CD4-positive, alpha-beta T cell treated with Interleukin-6 for 4 hours (primary cell): ENCODE results near the gene POMT1.
"Not testable (repeated sequence)": the region's sequence is repeated elsewhere in the genome, so short reads cannot be mapped to it uniquely, and the experiment has no call there.

ENCODE experiments used
- DNase-seq: peaks from one replicate; pipeline ENCODE4 v3.0.0-alpha.2; 2020; ENCODE audit warnings: mixed read lengths

Gene POMT1

DNA sequence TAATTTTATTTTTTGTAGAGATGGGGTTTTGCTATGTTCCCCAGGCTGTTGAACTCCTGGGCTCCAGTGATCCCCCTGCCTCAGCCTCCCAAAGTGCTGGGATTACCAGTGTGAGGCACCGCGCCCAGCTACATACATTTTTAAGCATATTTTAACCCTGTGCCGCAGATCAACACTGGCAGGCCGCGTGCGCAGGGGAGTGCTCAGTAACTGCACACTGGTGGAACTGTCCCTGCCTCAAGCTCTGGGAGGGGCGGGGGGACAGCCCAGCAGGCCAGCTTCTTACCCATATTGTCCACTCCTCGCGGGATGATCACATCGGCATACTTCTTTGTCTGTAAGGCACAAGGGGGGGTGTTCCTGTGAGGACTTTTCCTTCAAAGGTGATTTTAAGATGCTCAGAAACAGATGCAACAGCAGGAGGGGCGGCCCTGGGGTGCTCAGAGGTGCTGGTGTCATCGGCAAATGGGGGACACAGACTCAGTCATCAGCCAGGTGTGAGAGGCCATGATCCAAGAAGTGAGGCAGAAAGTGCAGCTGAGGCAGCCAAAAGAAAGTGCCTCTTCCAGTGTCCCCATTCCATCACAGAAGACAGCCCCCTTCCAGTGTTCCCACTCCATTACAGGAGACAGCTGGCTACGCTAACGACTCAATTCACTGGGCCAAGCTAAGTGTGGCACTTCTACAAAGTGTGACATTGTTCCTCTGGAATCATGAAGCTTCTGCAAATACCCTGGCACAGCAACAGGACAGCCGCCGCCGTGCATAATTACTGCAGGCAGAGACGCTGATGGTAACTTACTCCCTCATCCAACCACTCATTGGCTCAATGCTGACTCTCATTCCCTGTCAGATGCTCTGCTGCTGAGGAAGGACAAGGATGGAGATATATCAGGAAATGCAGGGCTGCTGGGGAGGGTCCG is 23.2 kb downstream of the POMT1 start:
- no peak for DNase-seq

DNA sequence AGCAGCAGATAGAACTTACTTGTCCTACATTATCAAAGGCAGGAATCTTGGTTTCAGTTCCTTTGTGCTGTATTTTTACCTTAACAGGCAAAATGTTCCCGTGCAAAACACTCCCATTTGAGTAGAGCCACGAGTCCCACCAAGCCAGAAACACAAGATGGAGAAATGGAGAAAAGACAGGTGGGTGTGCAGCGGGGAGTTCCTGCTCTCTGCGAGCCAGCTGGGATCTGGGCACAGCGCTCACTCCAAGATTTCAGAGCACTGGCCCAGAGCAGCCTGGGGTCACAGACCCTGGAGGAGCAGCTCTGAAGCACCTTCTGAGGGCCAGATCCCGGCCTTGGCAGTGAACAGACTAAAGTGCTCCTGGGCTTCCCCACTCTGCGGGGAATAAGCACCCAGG is 25.5 kb downstream of the POMT1 start:
- no peak for DNase-seq

DNA sequence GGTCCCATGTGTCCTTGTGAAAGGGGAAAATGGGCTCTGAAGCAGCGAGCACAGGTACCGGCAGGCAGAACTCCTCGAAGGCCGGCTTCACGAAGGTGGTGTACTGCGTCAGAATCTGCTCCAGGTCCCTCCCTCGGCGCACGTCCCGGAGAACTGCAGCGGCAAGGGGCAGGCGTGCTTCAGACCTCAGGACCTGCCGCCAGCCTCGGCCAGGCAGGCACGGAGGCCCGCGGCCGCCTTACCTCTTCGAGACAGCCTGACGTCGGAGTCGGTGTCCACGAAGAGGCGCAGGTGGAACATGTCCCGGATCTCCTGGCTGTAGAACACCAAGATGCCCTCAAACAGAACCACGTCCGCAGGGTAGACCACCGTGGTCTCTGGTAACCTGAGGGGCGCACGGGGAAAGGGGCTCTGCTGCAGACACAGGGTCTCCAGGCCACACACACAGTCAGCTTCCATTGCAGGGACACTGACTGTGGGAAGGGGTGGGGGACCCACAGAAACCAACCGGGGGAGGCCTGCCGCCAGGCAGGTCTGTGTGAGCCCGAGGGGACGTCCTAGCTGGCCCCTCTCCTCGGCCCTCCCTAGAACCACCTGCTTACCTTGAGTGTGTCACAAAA is 26.3 kb downstream of the POMT1 start:
- no peak for DNase-seq

DNA sequence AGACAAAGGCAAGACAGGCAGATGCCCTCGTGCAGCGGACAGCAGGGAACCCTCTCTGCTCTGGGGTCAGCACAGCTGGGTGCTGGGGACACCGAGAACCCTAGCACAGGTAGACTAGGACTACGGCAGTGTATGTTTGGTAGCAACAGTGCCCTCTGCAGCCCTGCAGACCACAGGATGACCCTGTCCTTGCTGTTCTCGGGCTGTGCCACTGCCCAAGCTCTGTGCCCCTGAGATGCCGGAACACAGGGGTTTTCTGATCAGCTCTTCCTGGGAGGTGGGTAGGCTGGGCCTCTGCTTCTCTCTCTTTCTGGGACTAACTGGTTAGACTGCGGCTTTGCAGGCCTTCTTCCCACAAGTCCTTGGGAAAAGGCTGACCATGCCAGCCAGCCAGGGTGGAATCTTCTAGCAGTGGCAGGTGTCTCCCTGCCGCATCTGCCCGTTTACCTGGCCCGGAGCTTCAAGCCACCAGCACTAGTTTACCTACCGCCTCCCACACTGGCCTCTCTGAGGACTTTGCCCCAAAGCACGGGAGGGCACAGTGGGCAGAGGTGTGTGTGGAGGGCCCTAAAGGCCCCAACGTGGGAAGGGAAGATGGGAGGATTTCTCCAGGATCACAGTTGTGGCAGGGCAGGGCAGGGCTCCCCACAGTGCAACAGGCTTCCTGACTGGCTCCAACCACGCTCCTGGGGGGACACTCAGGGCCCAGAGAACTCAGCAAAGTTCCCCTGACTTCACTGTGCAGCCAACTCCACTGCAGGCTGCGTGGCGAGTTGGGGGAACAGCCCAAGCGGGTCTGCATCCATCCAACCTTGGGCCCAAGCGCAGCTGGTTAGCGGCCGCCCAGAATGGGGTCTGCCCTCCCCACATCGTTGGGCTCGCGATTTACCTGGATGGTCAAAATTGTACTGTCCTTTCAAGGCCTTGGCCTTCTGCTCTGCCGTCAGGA is 27.2 kb downstream of the POMT1 start:
- no peak for DNase-seq

DNA sequence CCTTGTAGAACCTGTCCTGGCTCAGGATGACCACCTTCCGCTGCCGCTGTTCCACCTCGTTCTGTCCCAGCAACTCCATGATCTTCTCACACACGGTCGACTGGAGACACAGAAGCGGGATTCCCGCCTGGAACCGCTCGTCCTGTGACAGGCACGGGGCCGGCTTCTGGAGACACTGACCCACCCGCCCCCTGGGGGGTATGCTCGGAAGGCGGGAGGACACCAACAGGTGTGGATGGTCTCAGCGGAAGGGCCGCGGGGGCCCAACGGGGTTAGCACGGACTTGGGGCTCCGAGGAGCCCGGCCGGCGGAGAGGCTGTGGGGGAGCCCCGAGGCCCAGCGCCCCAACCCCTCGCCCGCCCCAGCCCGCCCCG is 27.8 kb downstream of the POMT1 start:
- no peak for DNase-seq

DNA sequence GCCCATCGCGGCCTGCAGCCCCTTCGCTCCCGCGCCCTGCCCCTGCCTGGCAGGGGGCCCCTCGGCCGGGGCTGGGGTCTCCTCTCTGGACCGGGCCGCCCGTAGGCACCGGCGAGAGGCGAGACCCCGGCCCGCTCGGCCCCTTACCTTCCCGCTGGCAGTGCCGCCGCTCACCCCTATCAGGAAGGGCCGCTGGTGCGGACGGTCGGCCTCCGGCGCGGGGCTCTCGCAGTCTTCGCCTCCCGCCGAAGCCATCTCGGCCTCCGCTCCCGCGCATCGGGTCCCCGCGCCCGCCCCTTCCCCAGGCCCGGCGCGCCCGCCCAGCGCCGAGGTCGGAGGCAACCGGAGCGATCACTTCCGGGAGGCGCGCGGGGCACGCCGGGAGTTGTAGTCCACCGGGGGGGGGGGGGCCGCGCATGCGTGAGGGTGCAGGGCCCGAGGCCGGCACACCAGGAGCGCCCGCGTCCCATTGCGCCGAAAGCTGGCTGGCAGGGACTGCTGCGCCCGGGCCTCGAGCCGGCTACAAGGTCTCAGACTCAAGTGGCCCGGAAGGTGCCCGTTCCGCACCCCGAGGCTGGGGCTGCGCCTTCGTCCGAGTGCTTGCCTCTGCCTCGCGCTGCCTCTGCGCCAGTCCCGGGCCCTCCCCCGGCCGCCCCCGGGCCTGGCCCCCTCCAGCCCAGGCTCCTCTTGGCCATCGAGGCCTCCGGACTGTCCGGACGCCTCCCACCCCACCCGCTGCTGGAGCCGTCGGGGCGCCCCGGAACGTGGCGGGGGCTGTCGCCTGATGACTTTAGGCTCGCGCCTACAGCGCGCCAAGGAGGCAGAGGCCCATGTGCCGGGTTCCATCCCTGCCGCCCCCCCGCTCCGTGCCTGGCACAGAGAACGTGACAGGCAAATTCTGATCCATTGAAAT is 28.5 kb downstream of the POMT1 start, which contains the start of gene UCK1:
UCK1 (minus strand) TSS at position 344 of the 913 bp plus-strand sequence; CDS start at position 255, 89 bp downstream.
- DNase-seq, result peak; percentile 90

DNA sequence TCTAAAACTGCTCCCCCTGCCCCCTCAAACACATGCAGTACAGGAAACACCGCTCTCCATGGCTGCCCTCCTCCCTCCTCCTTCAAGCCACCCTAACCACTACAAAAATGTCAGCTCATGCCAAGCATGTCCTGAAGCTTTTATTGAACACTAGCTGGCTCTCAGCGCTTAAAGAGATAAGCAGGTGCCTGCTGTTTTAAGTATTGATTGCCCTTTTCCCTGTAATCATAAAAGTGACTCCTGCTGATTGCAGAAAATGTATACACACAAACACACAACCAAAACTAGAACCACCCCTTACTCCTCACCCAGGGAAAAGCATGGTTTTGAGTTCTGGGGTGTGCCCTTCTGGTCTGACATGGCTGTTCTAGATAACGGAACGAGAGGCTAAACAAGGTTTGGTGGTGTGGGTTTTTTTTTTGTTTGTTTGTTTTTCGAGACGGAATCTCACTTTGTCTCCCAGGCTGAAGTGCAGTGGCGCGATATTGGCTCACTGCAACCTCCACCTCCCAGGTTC is 32.1 kb downstream of the POMT1 start:
- DNase-seq, result peak; percentile 49

DNA sequence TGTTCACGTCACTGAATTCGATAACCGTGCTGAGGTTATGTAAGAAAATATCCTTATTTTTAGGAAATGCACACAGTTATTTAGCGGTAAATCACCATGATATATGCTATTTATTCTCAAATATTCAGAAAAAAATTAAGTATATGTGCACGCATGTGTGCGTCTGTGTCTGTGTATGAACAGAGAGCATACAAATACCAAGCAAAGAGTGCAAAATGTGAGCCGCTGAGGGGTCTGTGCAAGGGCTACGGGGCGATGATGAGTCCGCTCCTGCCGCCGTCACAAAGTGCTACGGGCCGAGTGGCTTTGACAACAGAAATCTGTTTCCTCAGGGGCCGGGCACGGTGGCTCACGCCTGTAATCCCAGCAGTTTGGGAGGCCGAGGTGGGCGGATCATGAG is 35.2 kb downstream of the POMT1 start:
- DNase-seq, result no peak

DNA sequence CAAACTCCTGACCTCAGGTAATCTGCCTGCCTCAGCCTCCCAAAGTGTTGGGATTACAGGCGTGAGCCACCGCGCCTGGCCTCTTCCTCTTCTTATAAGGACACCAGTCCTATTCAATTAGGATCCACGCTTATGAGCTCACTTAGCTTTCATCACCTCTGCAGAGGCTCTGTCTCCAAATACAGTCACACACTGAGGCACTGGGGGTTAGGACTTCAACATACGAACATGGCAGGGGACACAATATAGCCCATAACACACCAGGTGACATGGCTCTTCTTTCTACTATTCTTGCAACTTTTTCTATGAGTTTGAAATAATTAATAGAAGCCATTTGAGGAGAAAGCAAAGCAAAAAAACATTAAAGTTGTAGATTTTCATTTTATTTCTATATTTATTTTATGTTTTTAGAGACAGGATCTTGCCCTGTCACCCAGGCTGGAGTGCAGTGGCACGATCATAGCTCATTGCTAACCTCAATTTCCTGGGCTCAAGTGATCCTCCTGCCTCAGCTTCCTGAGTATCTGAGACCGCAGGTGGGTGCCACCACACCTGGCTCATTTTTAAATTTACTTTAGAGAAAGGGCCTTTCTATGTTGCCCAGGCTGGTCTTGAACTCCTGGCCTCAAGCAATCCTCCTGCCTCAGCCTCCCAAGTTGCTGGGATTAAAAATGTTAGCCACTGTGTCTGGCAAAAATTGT is 36.7 kb downstream of the POMT1 start:
- peak; percentile 58 for DNase-seq

DNA sequence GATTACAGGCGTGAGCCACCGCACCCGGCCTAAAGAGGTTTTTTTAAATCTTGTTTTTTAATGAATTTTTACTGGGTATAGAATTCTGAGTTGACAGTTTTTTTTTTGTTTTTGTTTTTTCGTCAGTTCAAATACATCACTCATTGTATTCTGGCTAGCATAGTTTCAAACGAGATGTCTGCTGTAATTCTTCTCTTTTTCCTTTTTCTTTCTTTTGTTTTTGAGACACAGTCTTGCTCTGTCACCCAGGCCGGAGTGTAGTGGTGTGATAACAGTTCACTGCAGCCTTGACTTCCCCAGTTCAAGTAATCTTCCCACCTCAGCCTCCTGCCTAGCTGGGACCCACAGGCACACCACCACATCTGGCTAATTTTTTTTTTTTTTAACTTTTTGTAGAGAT is 40.4 kb downstream of the POMT1 start:
- no peak for DNase-seq

DNA sequence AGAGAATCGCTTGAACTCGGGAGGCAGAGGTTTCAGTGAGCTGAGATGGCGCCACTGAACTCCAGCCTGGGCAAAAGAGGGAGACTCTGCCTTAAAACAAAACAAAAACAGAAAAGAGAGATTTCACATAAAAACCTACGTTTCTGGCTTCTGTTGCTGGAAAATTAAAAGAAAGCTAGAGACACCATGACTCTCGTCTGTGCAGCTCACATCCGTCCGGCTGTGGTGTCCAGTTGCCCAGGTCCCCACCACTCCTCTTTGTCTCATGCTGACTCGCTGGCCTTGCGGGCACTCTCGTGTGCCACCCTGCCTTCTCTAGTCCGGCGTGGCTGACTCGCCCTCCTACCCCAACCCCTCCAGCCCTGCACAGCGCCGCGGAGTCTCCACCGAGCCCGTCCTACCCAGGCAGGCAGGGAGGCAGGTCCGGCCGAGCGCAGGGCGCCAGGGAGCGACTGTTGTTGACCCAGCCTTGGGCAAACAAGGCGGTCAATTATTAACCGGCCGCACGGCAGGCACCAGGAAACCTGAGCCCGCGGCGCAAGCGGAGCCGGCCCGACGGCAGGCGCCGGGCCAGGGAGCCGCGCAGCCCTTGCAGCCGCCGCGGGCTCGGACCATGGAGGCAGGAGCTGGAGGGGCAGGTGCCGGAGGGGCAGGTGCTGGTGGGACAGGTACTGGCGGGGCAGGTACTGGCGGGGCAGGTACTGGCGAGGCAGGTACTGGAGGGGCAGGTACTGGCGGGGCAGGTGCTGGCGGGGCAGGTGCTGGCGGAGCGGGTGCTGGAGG is 42.5 kb downstream of the POMT1 start, which contains the start of gene PRRT1B:
PRRT1B (plus strand) TSS at position 521 of the 783 bp plus-strand sequence; CDS start at position 614, 93 bp downstream.
- no peak for DNase-seq

DNA sequence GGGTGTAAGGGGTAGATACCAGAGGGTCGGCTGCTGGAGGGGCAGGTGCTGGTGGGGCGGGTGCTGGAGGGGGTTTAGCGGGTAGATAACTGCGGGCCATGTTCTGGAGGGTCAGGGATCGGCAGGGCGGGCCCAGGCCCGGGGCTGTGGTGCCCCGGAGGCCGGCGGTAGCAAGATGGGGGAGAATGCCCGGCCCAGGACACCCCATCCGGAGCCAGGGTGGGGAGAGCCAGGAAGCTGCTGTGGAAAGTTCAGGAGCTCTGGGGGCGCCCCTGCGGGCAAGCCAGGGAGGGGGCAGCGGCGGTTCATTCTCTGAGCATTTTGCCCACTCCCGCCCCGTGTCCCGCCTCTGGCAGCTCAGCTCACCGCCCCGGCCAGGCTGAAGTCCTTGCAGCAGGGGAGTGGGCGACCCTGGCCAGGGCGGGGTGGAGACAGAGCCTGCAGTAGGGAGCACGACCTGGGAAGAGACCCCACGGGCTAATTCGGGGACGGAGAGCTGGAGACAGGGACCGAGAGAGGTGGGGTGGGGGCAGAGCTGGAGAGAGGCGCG is 43.1 kb downstream of the POMT1 start:
- DNase-seq, result no peak

DNA sequence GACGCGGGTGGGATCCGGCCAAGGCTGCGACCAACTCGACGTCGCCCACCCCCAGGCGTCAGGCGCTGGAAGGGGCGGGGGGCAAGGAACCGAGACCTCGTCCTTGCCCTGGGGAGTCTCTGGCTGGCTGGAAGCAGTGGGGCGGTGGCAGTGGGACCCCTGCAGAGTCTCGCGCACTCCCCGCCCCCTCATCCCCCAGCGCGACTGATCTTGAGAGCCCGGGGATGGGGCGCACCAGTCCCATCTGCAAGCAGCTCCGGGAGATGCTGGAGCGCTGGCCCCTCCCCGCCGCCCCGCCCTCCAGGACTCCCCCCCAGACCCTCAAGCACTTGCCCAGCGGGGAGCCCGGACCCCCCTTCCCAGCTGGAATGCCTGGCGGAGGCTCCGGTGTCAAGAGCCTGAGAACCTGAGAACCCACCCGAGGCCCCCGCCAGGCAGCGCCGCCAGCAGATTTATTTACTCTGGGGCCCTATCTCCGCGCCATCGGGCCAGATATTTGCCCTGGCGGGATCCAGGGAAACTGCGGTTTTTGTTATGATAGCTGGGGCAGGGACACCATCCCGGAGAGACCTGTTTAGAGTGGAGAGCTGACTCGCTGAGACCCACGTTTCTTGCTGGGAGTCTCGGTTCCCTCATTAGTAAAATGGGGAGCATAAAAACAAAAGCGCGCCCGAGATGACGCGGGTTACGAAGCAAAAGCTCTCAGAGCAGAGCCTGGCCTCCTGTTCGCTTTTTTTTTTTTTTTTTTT is 43.8 kb downstream of the POMT1 start:
- no peak for DNase-seq

DNA sequence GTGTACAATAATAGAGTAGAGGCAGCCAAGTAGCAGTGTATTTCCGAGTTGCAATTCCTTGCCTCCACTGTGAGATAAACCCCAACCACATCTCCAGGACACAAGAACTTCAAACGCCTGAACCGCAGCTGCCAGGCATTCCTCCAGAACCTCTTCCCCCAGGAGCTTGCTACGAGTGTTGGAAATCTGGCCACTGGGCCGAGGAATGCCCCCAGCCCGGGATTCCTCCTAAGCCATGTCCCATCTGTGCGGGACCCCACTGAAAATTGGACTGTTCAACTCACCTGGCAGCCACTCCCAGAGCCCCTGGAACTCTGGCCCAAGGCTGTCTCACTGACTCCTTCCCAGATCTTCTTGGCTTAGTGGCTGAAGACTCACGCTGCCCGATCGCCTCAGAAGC is 46.5 kb downstream of the POMT1 start:
- not testable (repeated sequence) for DNase-seq

DNA sequence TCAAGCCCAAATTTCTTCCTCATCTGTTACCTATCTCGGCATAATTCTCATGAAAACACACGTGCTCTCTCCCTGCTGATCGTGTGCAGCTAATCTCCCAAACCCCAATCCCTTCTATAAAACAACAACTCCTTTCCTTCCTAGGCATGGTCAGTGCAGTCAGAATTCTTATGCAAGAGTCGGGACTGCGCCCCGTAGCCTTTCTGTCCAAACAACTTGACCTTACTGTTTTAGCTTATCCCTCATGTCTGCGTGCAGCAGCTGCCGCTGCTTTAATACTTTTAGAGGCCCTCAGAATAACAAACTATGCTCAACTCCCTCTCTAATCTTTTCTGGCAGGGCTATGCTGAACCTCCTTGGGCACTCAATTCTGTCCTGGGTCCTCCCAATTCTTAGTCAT is 47.7 kb downstream of the POMT1 start:
- not testable (repeated sequence) for DNase-seq

DNA sequence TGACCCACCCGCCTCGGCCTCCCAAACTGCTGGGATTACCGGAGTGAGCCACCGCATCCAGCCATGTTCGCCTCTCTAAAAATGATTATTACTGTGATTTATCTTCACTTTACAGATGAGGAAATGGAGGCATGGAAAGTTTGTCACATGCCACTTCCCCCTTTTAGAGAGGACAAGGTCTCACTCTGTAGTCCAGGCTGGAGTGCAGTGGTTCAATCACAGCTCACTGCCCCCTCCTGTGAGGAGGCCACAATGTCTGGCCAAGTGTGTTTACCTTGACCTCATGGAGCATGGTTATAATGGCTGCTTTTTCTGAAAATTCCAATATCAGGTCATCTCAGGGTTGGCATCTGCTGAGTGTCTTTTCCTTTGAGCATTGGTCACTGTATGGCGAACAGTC is 49.3 kb downstream of the POMT1 start:
- DNase-seq, result no peak

DNA sequence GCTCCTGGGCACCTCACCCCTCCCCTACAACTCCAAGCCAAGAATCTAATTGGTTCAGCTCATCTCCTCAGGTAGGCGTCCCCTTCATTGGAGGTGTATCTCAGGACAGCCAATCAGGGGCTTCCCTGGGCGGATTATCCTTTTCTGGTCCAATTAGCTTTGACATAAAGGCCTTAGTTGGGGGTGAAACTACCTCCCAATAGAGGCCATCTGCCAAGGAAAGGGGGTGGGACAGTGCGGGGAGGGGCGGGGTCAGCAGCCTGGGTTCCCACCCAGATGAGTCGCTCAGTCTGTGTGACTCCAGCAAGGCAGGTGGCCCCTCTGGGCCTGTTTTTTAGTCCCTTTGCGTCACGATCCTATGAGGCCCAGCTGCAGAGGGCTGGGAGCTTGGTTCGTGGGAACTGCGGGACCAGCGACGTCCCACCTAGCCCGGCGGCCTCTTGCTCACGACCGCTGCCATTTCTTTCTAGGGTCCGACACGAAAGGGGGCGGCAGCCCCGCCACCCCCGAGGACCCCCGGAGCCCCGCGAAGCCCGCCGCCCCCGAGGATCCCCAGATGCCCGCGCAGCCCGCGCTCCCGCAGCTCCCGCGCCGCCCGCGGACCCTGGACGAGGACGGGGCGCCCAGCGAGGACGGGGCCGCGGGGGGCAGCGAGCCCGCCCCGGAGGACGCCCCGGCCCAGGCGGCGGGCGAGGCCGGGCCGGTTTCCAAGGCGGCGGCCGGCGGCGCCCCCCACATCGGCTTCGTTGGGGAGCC is 51.5 kb downstream of the POMT1 start:
- DNase-seq, result no peak

DNA sequence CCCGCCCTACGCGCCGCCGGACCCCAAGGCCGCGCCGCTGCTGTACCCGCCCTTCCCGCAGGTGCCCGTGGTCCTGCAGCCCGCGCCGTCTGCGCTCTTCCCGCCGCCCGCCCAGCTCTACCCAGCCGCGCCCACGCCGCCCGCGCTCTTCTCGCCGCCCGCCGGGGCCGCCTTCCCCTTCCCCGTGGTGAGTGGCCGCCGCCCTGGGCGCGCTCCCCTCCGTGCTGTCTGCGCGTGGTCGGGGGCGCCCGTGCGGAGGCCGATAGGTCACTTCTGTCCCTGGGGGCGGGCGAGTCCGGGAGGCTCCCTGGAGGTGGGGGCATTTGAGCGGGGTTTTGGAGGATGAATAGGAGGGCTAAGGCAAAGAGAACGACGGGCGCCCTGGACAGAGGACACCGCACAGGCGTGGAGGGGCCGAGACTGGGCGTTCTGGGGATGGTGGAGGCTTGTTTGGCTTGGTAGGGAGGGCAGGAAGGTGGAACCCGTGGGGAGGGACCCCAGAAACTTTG is 52.2 kb downstream of the POMT1 start:
- DNase-seq, result no peak
